Loucy (cell line): ENCODE measurements around the gene DERA.

Experiments used
- EZH2phosphoT487 ChIP-seq: fragments of 200-600 bp; IDR thresholded peaks from 2 replicates; pipeline ENCODE4 v1.6.1; 2018; ENCODE audit warnings: antibody characterized with exemption, mild to moderate bottlenecking, moderate library complexity, borderline replicate concordance
- TF ChIP-seq, protein P1 (sequence below): fragments of 200-600 bp; sonication (generic); conservative IDR thresholded peaks from 2 replicates; pipeline ENCODE4 v1.5.1; 2014; ENCODE audit warnings: mild to moderate bottlenecking, antibody characterized with exemption, low read length

DNA sequence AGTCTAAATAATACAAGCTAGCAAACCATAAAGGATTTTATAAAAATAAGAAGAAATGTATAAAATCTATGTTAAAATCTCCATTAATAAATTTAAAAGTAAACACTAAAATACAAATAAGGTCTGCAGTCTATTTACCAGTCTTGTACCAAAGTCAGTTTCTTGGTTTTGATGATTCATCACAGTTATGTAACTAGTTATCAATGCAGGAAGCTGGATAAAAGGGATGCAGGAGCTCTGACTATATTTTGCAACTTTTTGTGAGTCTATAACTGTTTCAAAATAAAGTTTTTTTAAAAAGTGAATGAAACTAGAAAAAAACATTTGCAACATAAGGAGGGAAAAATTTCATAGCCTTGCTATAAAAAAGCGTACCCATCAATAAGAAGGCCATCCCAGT, 151.5 kb downstream of the DERA start:
- TF ChIP-seq, protein P1, sequence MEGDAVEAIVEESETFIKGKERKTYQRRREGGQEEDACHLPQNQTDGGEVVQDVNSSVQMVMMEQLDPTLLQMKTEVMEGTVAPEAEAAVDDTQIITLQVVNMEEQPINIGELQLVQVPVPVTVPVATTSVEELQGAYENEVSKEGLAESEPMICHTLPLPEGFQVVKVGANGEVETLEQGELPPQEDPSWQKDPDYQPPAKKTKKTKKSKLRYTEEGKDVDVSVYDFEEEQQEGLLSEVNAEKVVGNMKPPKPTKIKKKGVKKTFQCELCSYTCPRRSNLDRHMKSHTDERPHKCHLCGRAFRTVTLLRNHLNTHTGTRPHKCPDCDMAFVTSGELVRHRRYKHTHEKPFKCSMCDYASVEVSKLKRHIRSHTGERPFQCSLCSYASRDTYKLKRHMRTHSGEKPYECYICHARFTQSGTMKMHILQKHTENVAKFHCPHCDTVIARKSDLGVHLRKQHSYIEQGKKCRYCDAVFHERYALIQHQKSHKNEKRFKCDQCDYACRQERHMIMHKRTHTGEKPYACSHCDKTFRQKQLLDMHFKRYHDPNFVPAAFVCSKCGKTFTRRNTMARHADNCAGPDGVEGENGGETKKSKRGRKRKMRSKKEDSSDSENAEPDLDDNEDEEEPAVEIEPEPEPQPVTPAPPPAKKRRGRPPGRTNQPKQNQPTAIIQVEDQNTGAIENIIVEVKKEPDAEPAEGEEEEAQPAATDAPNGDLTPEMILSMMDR: no peak
- no peak for TF ChIP-seq EZH2phosphoT487
